ENCODE data around the gene ECHS1. TPM values are rescaled to one million over a fixed set of nuclear protein-coding genes. Genes with fewer than 3 reads are reported as not detected.

ECHS1 gene
- total and polyA plus RNA-seq, 2 donors (not counting 3 experiments of a cell fraction or from before 2014, with no cell fraction given) = 46.2 to 108 TPM

DNA sequence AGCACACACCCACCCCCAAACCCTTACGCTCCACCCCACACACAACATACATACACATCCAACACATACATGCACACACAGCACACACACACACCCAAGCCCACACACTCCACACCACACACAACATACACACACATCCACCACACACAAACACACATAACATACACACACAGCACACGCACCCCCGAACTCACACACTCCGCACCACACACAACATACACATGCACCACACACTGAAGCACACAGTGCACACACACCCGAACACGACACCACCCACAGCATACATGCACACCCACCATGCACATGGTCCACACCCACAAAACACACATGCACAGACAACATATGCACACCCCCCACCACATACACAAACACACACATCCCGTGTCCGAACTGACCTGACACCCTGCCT is 24.0 kb downstream of the ECHS1 start:
- Histone ChIP-seq H3K79me2 (ENCODE audit: control insufficient read depth, insufficient read depth, low read length) (no peaks in the 10 kb centered on the region), H4K20me1 (replicated peaks; ENCODE audit: control insufficient read depth, extremely low read depth, insufficient read depth, low read length) (no peaks in the 10 kb centered on the region), H3K36me3 (ENCODE audit: control insufficient read depth in 2 of 2, extremely low read depth in 1 of 2, insufficient read depth in 2 of 2, low read length in 2 of 2) (no peaks in the 10 kb centered on the region), H3K9me1 (replicated peaks; ENCODE audit: control insufficient read depth, extremely low read depth, insufficient read depth, low read length) (no peaks in the 10 kb centered on the region), H3K4me3 (replicated peaks in 1 of 3; ENCODE audit: insufficient read depth in 1 of 3, low read depth in 1 of 3, low read length in 3 of 3) (no peak overlapping the region), H3K4me2 (ENCODE audit: insufficient read depth, low read length) (no peak overlapping the region), H3K9ac (replicated peaks; ENCODE audit: extremely low read depth, insufficient read depth, low read length) (no peak overlapping the region), H2AFZ (ENCODE audit: low read depth, low read length) (no peak overlapping the region), H3K4me1 (ENCODE audit: control insufficient read depth, extremely low read depth, insufficient read depth, low read length) (no peaks in the 10 kb centered on the region), H3K27me3 (ENCODE audit: control insufficient read depth in 2 of 2, insufficient read depth in 2 of 2, low read length in 2 of 2) (no peaks in the 10 kb centered on the region), H3K9me3 (replicated peaks; ENCODE audit: control insufficient read depth, insufficient read depth, low read length) (no peaks in the 10 kb centered on the region), H3K27ac (ENCODE audit: insufficient read depth, low read depth, low read length) (no peak overlapping the region)
- TF ChIP-seq, protein P1, sequence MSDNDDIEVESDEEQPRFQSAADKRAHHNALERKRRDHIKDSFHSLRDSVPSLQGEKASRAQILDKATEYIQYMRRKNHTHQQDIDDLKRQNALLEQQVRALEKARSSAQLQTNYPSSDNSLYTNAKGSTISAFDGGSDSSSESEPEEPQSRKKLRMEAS (IDR thresholded peaks at IDR 0.05; ENCODE audit: insufficient read depth, insufficient read length) = no peak
- TF ChIP-seq EZH2 (IDR thresholded peaks at IDR 0.05; ENCODE audit: borderline replicate concordance, low read depth, low read length, severe bottlenecking) (no peak), POLR2A (IDR thresholded peaks at IDR 0.05; ENCODE audit: low read depth, low read length) (no peak), POLR2AphosphoS5 (IDR thresholded peaks at IDR 0.05; ENCODE audit: insufficient read depth, low read depth, low read length) (no peak), FOS (IDR thresholded peaks at IDR 0.05; ENCODE audit: borderline replicate concordance, insufficient read depth, low read length) (no peak), JUN (IDR thresholded peaks at IDR 0.05; ENCODE audit: borderline replicate concordance, insufficient read depth, insufficient read length, low read depth) (no peak), MYC (IDR thresholded peaks at IDR 0.05; ENCODE audit: low read depth, low read length) (no peak), CTCF (IDR thresholded peaks at IDR 0.05; ENCODE audit: extremely low read depth in 1 of 2, insufficient read depth in 1 of 2, low read depth in 1 of 2, low read length in 2 of 2) (no peak), GATA2 (IDR thresholded peaks at IDR 0.05; ENCODE audit: insufficient read depth, insufficient read length, low read depth, low read length) (no peak)
- no peak for FAIRE-seq
- ChIA-PET POLR2A (no interaction called here), CTCF (no interaction called here)
- intact Hi-C loops (cut with micrococcal nuclease) = no loop called here
- BruUV-seq (replicated peaks) = no TSS peak
- no peak for DNase-seq (ENCODE audit: low read depth, low spot score)
- dilution Hi-C loops (cut with MboI; ENCODE audit: extremely low pct_ligation_motif_present, low sequenced_read_pairs) = no loop called here

Data from endothelial cell of umbilical vein (primary cell).